ENCODE results near the gene TMED4. TPM values are rescaled to one million over a fixed set of nuclear protein-coding genes. Genes with fewer than 3 reads are reported as not detected.

The TMED4 gene
- total and polyA plus RNA-seq, 4 donors: 46.4 to 106 (median 66.7) TPM

- Histone ChIP-seq H3K36me3 (ENCODE audit: control insufficient read depth in 4 of 4, insufficient read depth in 4 of 4, low read length in 4 of 4) (peaks cover 0 to 7% (median under 1%) of the 10 kb centered on the region in 4 donors), H3K4me1 (ENCODE audit: control insufficient read depth in 5 of 5, insufficient read depth in 5 of 5, low read length in 5 of 5) (peaks cover 0 to 27% (median 0%) of the 10 kb centered on the region in 5 donors), H3K27me3 (ENCODE audit: control insufficient read depth in 3 of 3, insufficient read depth in 3 of 3, low read length in 2 of 3) (no peaks in the 10 kb centered on the region), H3K27ac (ENCODE audit: low read depth in 1 of 2, low read length in 1 of 2) (peak overlapping the region; percentile 22 to 24), H3K9ac (ENCODE audit: insufficient read depth in 1 of 2, low read length in 2 of 2) (no peak overlapping the region), H3K4me3 (no peak overlapping the region), H3K9me3 (ENCODE audit: control insufficient read depth in 4 of 4, insufficient read depth in 3 of 4, low read length in 3 of 4) (no peaks in the 10 kb centered on the region)
- no peak for ATAC-seq (ENCODE audit: insufficient read depth, low FRiP score)
- 92 to 94% methylated on average over 5 of the region's 5 CpGs for WGBS, 2 donors
- DNase-seq: no peak
- no peak for TF ChIP-seq CTCF (IDR thresholded peaks at IDR 0.05; ENCODE audit: control extremely low read depth, extremely low read depth)
These were observed 33.8 kb upstream of the TMED4 start for GRCh38 chr7:44615793-44616192.

GRCh38 chr7:44615149-44615611, 33.1 kb upstream of the TMED4 start:
- H3K4me1 ChIP-seq (ENCODE audit: control insufficient read depth in 5 of 5, insufficient read depth in 5 of 5, low read length in 5 of 5): peaks cover 0 to 23% (median 0%) of the 10 kb centered on the region in 5 donors

GRCh38 chr7:44609829-44610228, 27.8 kb upstream of the TMED4 start:
- no peak for ATAC-seq (ENCODE audit: insufficient read depth, low FRiP score)
- no peaks in the 10 kb centered on the region for H3K27me3 ChIP-seq (ENCODE audit: control insufficient read depth in 3 of 3, insufficient read depth in 3 of 3, low read length in 2 of 3)
- 81 to 88% methylated on average over 3 of the region's 3 CpGs for WGBS, 2 donors
- H3K27ac ChIP-seq (ENCODE audit: low read depth in 1 of 2, low read length in 1 of 2): no peak overlapping the region
- peaks cover 0 to 3% (median under 1%) of the 10 kb centered on the region in 4 donors for H3K36me3 ChIP-seq (ENCODE audit: control insufficient read depth in 4 of 4, insufficient read depth in 4 of 4, low read length in 4 of 4)
- H3K9me3 ChIP-seq (ENCODE audit: control insufficient read depth in 4 of 4, insufficient read depth in 3 of 4, low read length in 3 of 4): no peaks in the 10 kb centered on the region
- H3K4me1 ChIP-seq (ENCODE audit: control insufficient read depth in 5 of 5, insufficient read depth in 5 of 5, low read length in 5 of 5): peaks cover 0 to 11% (median 3%) of the 10 kb centered on the region in 5 donors
- TF ChIP-seq CTCF (IDR thresholded peaks at IDR 0.05; ENCODE audit: control extremely low read depth, extremely low read depth): no peak
- no peak for DNase-seq
- no peak overlapping the region for H3K9ac ChIP-seq (ENCODE audit: insufficient read depth in 1 of 2, low read length in 2 of 2)
- H3K4me3 ChIP-seq: no peak overlapping the region

More at GRCh38 chr7:44615149-44615611, 33.1 kb upstream of the TMED4 start:
- Histone ChIP-seq H3K27ac (ENCODE audit: low read depth in 1 of 2, low read length in 1 of 2) (peak overlapping the region; percentile 24 to 64), H3K27me3 (ENCODE audit: control insufficient read depth in 3 of 3, insufficient read depth in 3 of 3, low read length in 2 of 3) (no peaks in the 10 kb centered on the region), H3K4me3 (no peak overlapping the region), H3K9me3 (ENCODE audit: control insufficient read depth in 4 of 4, insufficient read depth in 3 of 4, low read length in 3 of 4) (no peaks in the 10 kb centered on the region), H3K36me3 (ENCODE audit: control insufficient read depth in 4 of 4, insufficient read depth in 4 of 4, low read length in 4 of 4) (peaks cover 0 to 7% (median under 1%) of the 10 kb centered on the region in 4 donors), H3K9ac (ENCODE audit: insufficient read depth in 1 of 2, low read length in 2 of 2) (no peak overlapping the region)
- ATAC-seq (ENCODE audit: insufficient read depth, low FRiP score): no peak
- 45% methylated on average over 2 of the region's 2 CpGs for WGBS, 2 donors
- TF ChIP-seq CTCF (IDR thresholded peaks at IDR 0.05; ENCODE audit: control extremely low read depth, extremely low read depth): no peak
- peak in 1 of 3 donors; percentile 40 for DNase-seq
